HepG2 (cell line): Measurements from ENCODE around the gene C20orf144. TPM values are rescaled to one million over a fixed set of nuclear protein-coding genes. Genes with fewer than 3 reads are reported as not detected.

ENCODE experiments used
- ATAC-seq: fragments of 200-7000 bp; cut with Tn5 transposase; 3 replicates; pipeline ENCODE4 v1.9.1; 2020; ENCODE audit warnings: mild to moderate bottlenecking, moderate library complexity
- BruUV-seq: library from RNA; stranded (reverse); fragments of 400-500 nt; replicated peaks from 2 replicates; lab custom pipeline; 2021; lab: Mats Ljungman, UMichigan
- CTCF ChIA-PET: fragments of 300-600 bp; formaldehyde crosslinking; extraction: SDS; loops from one replicate; lab custom pipeline; 2021; ENCODE audit warnings: low total read pairs, inconsistent platforms, low intra/inter-chr PET ratio; lab: Yijun Ruan, JAX
- POLR2A ChIA-PET: fragments of 350-600 bp; sonication (Branson Sonifier 250); formaldehyde crosslinking; loops from one replicate; lab custom pipeline; 2020; ENCODE audit warnings: antibody characterized with exemption, inconsistent platforms; lab: Yijun Ruan, JAX
- DNase-seq: peaks from one replicate; pipeline ENCODE4 v3.0.0-alpha.2; 2015; ENCODE audit warnings: low spot score
- FAIRE-seq: peaks from 3 replicates; lab custom pipeline; 2011; peaks lifted over from hg19 to GRCh38; lab: Jason Lieb, UNC
- H2AFZ ChIP-seq: one replicate; pipeline ENCODE4 v1.6.1; 2011; ENCODE audit warnings: low read length, inconsistent platforms
- H3K27ac ChIP-seq: fragments of 300-600 bp; 3 replicates; pipeline ENCODE4 v1.8.0; 2011; ENCODE audit warnings: mixed run types, mild to moderate bottlenecking, mixed read lengths, low read length, inconsistent platforms; ENCODE audit not compliant: insufficient read depth; ENCODE audit errors: extremely low read length
- H3K27me3 ChIP-seq, 2 experiments: fragments of 200-600 bp in 1 of 2; 2 replicates in 1 of 2; 3 replicates in 1 of 2; pipeline versions ENCODE4 v1.6.0 to v1.8.0; 2011; ENCODE audit warnings: low read length in 2 of 2, mild to moderate bottlenecking in 2 of 2, moderate library complexity in 2 of 2, inconsistent platforms in 1 of 2; ENCODE audit not compliant: insufficient read depth in 2 of 2, control insufficient read depth in 1 of 2
- H3K36me3 ChIP-seq, 2 experiments: fragments of 200-600 bp in 1 of 2; replicated peaks in 1 of 2; 2 replicates in 1 of 2; 3 replicates in 1 of 2; pipeline versions ENCODE4 v1.5.1 to v1.8.0; 2011; ENCODE audit warnings: low read length in 2 of 2, inconsistent platforms in 1 of 2; ENCODE audit not compliant: insufficient read depth in 2 of 2, control insufficient read depth in 1 of 2
- H3K4me1 ChIP-seq: 2 replicates; pipeline ENCODE4 v1.5.1; 2012; ENCODE audit warnings: low read length, inconsistent platforms; ENCODE audit not compliant: insufficient read depth
- H3K4me2 ChIP-seq: 2 replicates; pipeline ENCODE4 v1.6.0; 2011; ENCODE audit warnings: low read depth, low read length, inconsistent platforms
- H3K4me3 ChIP-seq, 3 experiments: fragments of 200-600 bp in 1 of 3; sonication (generic), shearing (Covaris generic) in 1 of 3; replicated peaks in 1 of 3; 2 replicates each; pipeline ENCODE4 v1.5.1; 2011 to 2016; ENCODE audit warnings: low read length in 3 of 3, inconsistent platforms in 2 of 3, low read depth in 2 of 3, mild to moderate bottlenecking in 2 of 3, control low read depth in 1 of 3, mixed read lengths in 1 of 3; ENCODE audit not compliant: insufficient read depth in 1 of 3
- H3K79me2 ChIP-seq: one replicate; pipeline ENCODE4 v1.6.1; 2011; ENCODE audit warnings: low read length, inconsistent platforms; ENCODE audit not compliant: insufficient read depth
- H3K9ac ChIP-seq: 2 replicates; pipeline ENCODE4 v1.6.0; 2011; ENCODE audit warnings: mild to moderate bottlenecking, low read depth, low read length, inconsistent platforms; ENCODE audit not compliant: insufficient read depth
- H3K9me3 ChIP-seq: 2 replicates; pipeline ENCODE4 v1.5.1; 2012; ENCODE audit warnings: mild to moderate bottlenecking, low read length
- H4K20me1 ChIP-seq: 2 replicates; pipeline ENCODE4 v1.6.0; 2011; ENCODE audit warnings: inconsistent platforms, mild to moderate bottlenecking, low read length, moderate library complexity; ENCODE audit not compliant: insufficient read depth
- AGO2 ChIP-seq: fragments of 200-400 bp; formaldehyde crosslinking; optimal IDR thresholded peaks from 2 replicates; pipeline ENCODE3; 2017; ENCODE audit warnings: mild to moderate bottlenecking, low read depth, low read length, moderate library complexity
- MAFK ChIP-seq, 2 experiments: IDR thresholded peaks in 1 of 2; conservative IDR thresholded peaks in 1 of 2; 2 replicates each; pipeline ENCODE4 v1.6.1; 2011; ENCODE audit warnings: improper control_type of control experiment in 2 of 2, low read length in 2 of 2
- NFRKB ChIP-seq: fragments of 450-650 bp; IDR thresholded peaks from 2 replicates; pipeline ENCODE4 v1.6.1; 2017
- POLR2A ChIP-seq, 2 experiments: IDR thresholded peaks; 2 replicates each; pipeline ENCODE4 v1.6.1; 2011; ENCODE audit warnings: low read depth in 2 of 2, low read length in 2 of 2, mild to moderate bottlenecking in 1 of 2, moderate library complexity in 1 of 2; ENCODE audit not compliant: insufficient read depth in 1 of 2
- TAF15 ChIP-seq: fragments of 200-400 bp; formaldehyde crosslinking; IDR thresholded peaks from one replicate; pipeline ENCODE4 v1.6.1; 2018; ENCODE audit warnings: mild to moderate bottlenecking, low read depth, low read length; ENCODE audit not compliant: poor library complexity, severe bottlenecking
- TBL1XR1 ChIP-seq: fragments of 150-350 bp; IDR thresholded peaks from 2 replicates; pipeline ENCODE4 v1.6.1; 2014; ENCODE audit warnings: borderline replicate concordance, low read length; ENCODE audit not compliant: partially characterized antibody
- ZNF234 ChIP-seq: sonication (generic); formaldehyde crosslinking; conservative IDR thresholded peaks from 2 replicates; pipeline ENCODE4 v1.5.1; 2020; ENCODE audit warnings: mild to moderate bottlenecking, missing genetic modification reagents
- ZNF687 ChIP-seq: sonication (generic); formaldehyde crosslinking; IDR thresholded peaks from 2 replicates; pipeline ENCODE4 v1.5.1; 2020; ENCODE audit warnings: mild to moderate bottlenecking, missing genetic modification reagents, moderate library complexity
- ZNF768 ChIP-seq: sonication (generic); formaldehyde crosslinking; IDR thresholded peaks from 2 replicates; pipeline ENCODE4 v1.4.0; 2020; ENCODE audit warnings: missing genetic modification reagents
- WGBS: methylation state at CpG from one replicate; pipeline ENCODE4 v1.1.6; 2017; ENCODE audit warnings: low lambda C conversion rate; 5-methylcytosine and 5-hydroxymethylcytosine counted together
- in situ Hi-C: cut with HindIII; loops from 2 replicates; pipeline ENCODE4 v1.10.0; 2017; ENCODE audit warnings: low pct_unique_long_range_greater_than_20kb; ENCODE audit not compliant: extremely low pct_ligation_motif_present
- intact Hi-C: fragments of 100-400 bp; cut with micrococcal nuclease; formaldehyde crosslinking; loops from one replicate; pipeline ENCODE4 v1.10.0; 2022; ENCODE audit not compliant: unreplicated experiment
- polyA plus RNA-seq, 8 experiments: library from polyadenylated mRNA; depleted of rRNA in 3 of 8; stranded (reverse) in 7 of 8; unstranded in 1 of 8; fragments of >200 nt; fragmentation: Illumina TruSeq in 4 of 8; extraction: Trizol in 4 of 8; gene quantifications; 2 replicates each; pipeline versions ENCODE4 v1.2.1 to v1.2.3, GENCODE V29; 2011 to 2016; ENCODE audit warnings: low read depth in 4 of 8, missing spikeins in 1 of 8, mixed read lengths in 1 of 8; ENCODE audit not compliant: insufficient read depth in 1 of 8
- total RNA-seq, 5 experiments: library from RNA; depleted of rRNA; stranded (reverse); fragments of >200 nt; fragmentation: Illumina TruSeq; extraction: Trizol; gene quantifications; 2 replicates each; pipeline ENCODE4 v1.2.3, GENCODE V29; 2016; ENCODE audit warnings: low read depth in 1 of 5

Gene C20orf144
- total and polyA plus RNA-seq, 2 of the 13 experiments (the other 11 are each of a cell fraction or from before 2014, with no cell fraction given), result 0.09 to 0.16 TPM

- in situ Hi-C loops, result no loop called here
- no peak for ATAC-seq
- FAIRE-seq, result no peak
These were observed 16.0 kb downstream of the C20orf144 start for GRCh38 chr20:33677991-33678702.

More at GRCh38 chr20:33677991-33678702, 16.0 kb downstream of the C20orf144 start:
- 98% methylated on average over 15 of the region's 15 CpGs for WGBS
- Histone ChIP-seq H3K4me1 (peaks cover 17% of the 10 kb centered on the region), H3K9me3 (no peaks in the 10 kb centered on the region), H3K4me3 (no peak overlapping the region), H3K36me3 (peaks cover 9 to 28% of the 10 kb centered on the region in 2 experiments; a peak in 4 of 5 replicates), H3K27ac (no peak overlapping the region), H3K27me3 (peaks cover 0 to 3% of the 10 kb centered on the region in 2 experiments; a peak in 1 of 5 replicates), H3K4me2 (no peak overlapping the region), H3K9ac (no peak overlapping the region), H4K20me1 (no peaks in the 10 kb centered on the region), H3K79me2 (peaks cover 12% of the 10 kb centered on the region), H2AFZ (no peak overlapping the region)
- intact Hi-C loops, result no loop called here
- TF ChIP-seq AGO2 (peak; percentile 70), TBL1XR1 (no peak), NFRKB (no peak), ZNF687 (CRISPR knock-in tag) (0 out of 2 replicates have a peak, but pooled peaks have one; percentile 12), TAF15 (no peak), MAFK (conservative IDR thresholded peaks at IDR 0.05 in 1 of 2, IDR thresholded peaks at IDR 0.05 in 1 of 2; ENCODE audit: low read length in 2 of 2) (peak; percentile 25 to 53; a peak in 2 of 4 replicates), ZNF768 (CRISPR knock-in tag) (peak; percentile 33; the same call in 1 of the 2 replicates), ZNF234 (CRISPR knock-in tag) (no peak), POLR2A (IDR thresholded peaks at IDR 0.05; ENCODE audit: insufficient read depth in 1 of 2, low read depth in 2 of 2, low read length in 2 of 2) (0 out of 4 replicates have a peak, but pooled peaks of 1 of the 2 experiments have one; percentile 9)
- no peak for DNase-seq
- ChIA-PET POLR2A (interaction anchor here (1.0 kb wide), 1 partner anchor 15 kb away, joined by 3 read pairs; no protein-coding TSS in a partner anchor), CTCF (no interaction called here)
- BruUV-seq, result no TSS peak
